ENCODE measurements around the gene CBFA2T2. TPM values are rescaled to one million over a fixed set of nuclear protein-coding genes. Genes with fewer than 3 reads are reported as not detected.
"Not testable (repeated sequence)": the region's sequence is repeated elsewhere in the genome, so short reads cannot be mapped to it uniquely, and the experiment has no call there.

Gene CBFA2T2
- total and polyA plus RNA-seq, 2 donors (not counting 1 experiment from before 2014, with no cell fraction given), result 26.9 to 30.0 TPM

DNA sequence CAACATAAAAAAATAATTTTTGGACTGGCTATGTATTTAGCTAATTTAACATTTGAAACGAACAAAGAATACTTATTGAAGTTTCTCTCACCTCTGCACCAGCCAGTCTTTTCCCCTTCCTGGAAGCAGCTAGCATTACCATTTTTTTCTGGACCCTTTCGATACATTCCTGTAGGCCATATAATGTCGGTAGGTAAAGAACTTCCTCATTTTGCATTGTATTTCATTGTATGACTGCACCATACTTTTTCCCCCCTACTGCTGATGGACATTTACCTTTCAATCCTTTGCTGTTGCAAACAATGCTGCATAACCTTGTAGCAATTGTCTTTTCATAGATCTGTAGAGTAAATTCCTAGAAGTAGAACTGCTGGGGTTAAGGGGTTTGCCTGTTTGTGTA lies 17.6 kb downstream of the CBFA2T2 start:
- no peak for DNase-seq
- no peak for ATAC-seq (ENCODE audit: low read depth)
- peaks cover 31% of the 10 kb centered on the region for H3K4me1 Mint-ChIP-seq
- no peak overlapping the region for H2AFZ ChIP-seq (ENCODE audit: insufficient read depth, low read depth, low read length, poor library complexity, severe bottlenecking)
- H3K9me3 Mint-ChIP-seq (ENCODE audit: insufficient read depth), result peaks cover 2% of the 10 kb centered on the region
- H3K9me3 ChIP-seq (ENCODE audit: control extremely low read depth in 1 of 3, control insufficient read depth in 2 of 3, insufficient read depth in 1 of 3, low read length in 2 of 3), result peaks cover 0 to 7% (median 0%) of the 10 kb centered on the region in 3 donors
- ChIA-PET CTCF (interaction anchor here (1.2 to 2.8 kb wide), 3 partner anchors 11 to 161 kb away, joined by 3 to 10 read pairs (median 3); partner anchors contain the start of gene CBFA2T2), POLR2A (interaction anchor here (0.6 kb wide), 1 partner anchor 1215 kb away, joined by 12 read pairs; no protein-coding TSS in a partner anchor)
- H4K20me1 ChIP-seq (ENCODE audit: control insufficient read depth, insufficient read depth, low read length, poor library complexity, severe bottlenecking), result peaks cover 19% of the 10 kb centered on the region
- no peak overlapping the region for H3K4me3 Mint-ChIP-seq
- H3K27me3 ChIP-seq (replicated peaks in 1 of 4; ENCODE audit: control extremely low read depth in 1 of 4, control insufficient read depth in 3 of 4, insufficient read depth in 4 of 4, low read length in 3 of 4), result no peaks in the 10 kb centered on the region
- no peak for TF ChIP-seq EZH2 (IDR thresholded peaks at IDR 0.05; ENCODE audit: borderline replicate concordance, insufficient read depth, low read depth, low read length, poor library complexity, severe bottlenecking)
- TF ChIP-seq, protein P1, sequence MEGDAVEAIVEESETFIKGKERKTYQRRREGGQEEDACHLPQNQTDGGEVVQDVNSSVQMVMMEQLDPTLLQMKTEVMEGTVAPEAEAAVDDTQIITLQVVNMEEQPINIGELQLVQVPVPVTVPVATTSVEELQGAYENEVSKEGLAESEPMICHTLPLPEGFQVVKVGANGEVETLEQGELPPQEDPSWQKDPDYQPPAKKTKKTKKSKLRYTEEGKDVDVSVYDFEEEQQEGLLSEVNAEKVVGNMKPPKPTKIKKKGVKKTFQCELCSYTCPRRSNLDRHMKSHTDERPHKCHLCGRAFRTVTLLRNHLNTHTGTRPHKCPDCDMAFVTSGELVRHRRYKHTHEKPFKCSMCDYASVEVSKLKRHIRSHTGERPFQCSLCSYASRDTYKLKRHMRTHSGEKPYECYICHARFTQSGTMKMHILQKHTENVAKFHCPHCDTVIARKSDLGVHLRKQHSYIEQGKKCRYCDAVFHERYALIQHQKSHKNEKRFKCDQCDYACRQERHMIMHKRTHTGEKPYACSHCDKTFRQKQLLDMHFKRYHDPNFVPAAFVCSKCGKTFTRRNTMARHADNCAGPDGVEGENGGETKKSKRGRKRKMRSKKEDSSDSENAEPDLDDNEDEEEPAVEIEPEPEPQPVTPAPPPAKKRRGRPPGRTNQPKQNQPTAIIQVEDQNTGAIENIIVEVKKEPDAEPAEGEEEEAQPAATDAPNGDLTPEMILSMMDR (IDR thresholded peaks at IDR 0.05), result no peak
- no peak overlapping the region for H3K27ac ChIP-seq (ENCODE audit: low read length in 2 of 2)
- no CpG with 5 or more reads among the region's 3 CpGs for WGBS (ENCODE audit: insufficient coverage)
- peak overlapping the region; percentile 14 for H3K4me2 ChIP-seq (replicated peaks; ENCODE audit: low read depth, low read length, poor library complexity, severe bottlenecking)
- H3K27ac Mint-ChIP-seq, result no peak overlapping the region
- peaks cover 2 to 5% of the 10 kb centered on the region in 2 experiments for H3K36me3 ChIP-seq (replicated peaks in 1 of 2; ENCODE audit: control extremely low read depth in 1 of 2, control insufficient read depth in 1 of 2, extremely low read depth in 1 of 2, insufficient read depth in 2 of 2, low read length in 1 of 2)
- intact Hi-C loops (cut with micrococcal nuclease), result no loop called here
- no peak overlapping the region for H3K9ac ChIP-seq (ENCODE audit: low read length)
- no peak overlapping the region for H3K4me3 ChIP-seq (ENCODE audit: control extremely low read depth in 1 of 5, extremely low read depth in 1 of 5, insufficient read depth in 1 of 5, low read depth in 2 of 5, low read length in 4 of 5)
- H3K4me1 ChIP-seq (ENCODE audit: control insufficient read depth in 2 of 2, insufficient read depth in 2 of 2, low read length in 2 of 2), result peaks cover 3 to 7% of the 10 kb centered on the region in 2 donors
- no peaks in the 10 kb centered on the region for H3K27me3 Mint-ChIP-seq
- H3K79me2 ChIP-seq (ENCODE audit: control insufficient read depth, insufficient read depth, low read length), result peaks cover 88% of the 10 kb centered on the region

DNA sequence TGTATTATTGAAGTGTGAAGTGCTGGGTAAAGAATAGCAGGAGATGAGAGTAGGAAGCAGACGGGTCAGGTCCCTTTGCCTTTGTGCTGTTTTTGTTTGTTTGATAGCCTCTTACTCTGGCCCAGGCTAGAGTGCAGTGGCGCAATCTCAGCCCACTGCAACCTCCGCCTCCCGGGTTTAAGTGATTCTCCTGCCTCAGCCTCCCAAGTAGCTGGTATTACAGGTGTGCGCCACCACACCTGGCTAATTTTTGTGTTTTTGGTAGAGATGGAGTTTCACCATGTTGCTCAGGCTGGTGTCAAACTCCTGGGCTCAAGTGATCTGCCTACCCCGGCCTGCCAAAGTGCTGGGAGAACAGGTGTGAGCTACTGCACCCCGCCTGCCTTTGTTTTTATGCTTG lies 18.1 kb downstream of the CBFA2T2 start:
- peaks cover 24% of the 10 kb centered on the region for H4K20me1 ChIP-seq (ENCODE audit: control insufficient read depth, insufficient read depth, low read length, poor library complexity, severe bottlenecking)
- intact Hi-C loops (cut with micrococcal nuclease); H3K9ac ChIP-seq (ENCODE audit: low read length); H2AFZ ChIP-seq (ENCODE audit: insufficient read depth, low read depth, low read length, poor library complexity, severe bottlenecking); H3K9me3 Mint-ChIP-seq (ENCODE audit: insufficient read depth); DNase-seq; H3K4me1 ChIP-seq (ENCODE audit: control insufficient read depth in 2 of 2, insufficient read depth in 2 of 2, low read length in 2 of 2); H3K27me3 ChIP-seq (replicated peaks in 1 of 4; ENCODE audit: control extremely low read depth in 1 of 4, control insufficient read depth in 3 of 4, insufficient read depth in 4 of 4, low read length in 3 of 4); H3K4me3 Mint-ChIP-seq; H3K27ac ChIP-seq (ENCODE audit: low read length in 2 of 2); H3K9me3 ChIP-seq (ENCODE audit: control extremely low read depth in 1 of 3, control insufficient read depth in 2 of 3, insufficient read depth in 1 of 3, low read length in 2 of 3); H3K27me3 Mint-ChIP-seq; H3K4me3 ChIP-seq (ENCODE audit: control extremely low read depth in 1 of 5, extremely low read depth in 1 of 5, insufficient read depth in 1 of 5, low read depth in 2 of 5, low read length in 4 of 5); H3K36me3 ChIP-seq (replicated peaks in 1 of 2; ENCODE audit: control extremely low read depth in 1 of 2, control insufficient read depth in 1 of 2, extremely low read depth in 1 of 2, insufficient read depth in 2 of 2, low read length in 1 of 2); ATAC-seq (ENCODE audit: low read depth); H3K27ac Mint-ChIP-seq; H3K4me2 ChIP-seq (replicated peaks; ENCODE audit: low read depth, low read length, poor library complexity, severe bottlenecking); POLR2A ChIA-PET: not testable (repeated sequence)
- CTCF ChIA-PET, result interaction anchor here (2.8 kb wide), 1 partner anchor 160 kb away, joined by 10 read pairs; no protein-coding TSS in a partner anchor
- H3K4me1 Mint-ChIP-seq, result peaks cover 31% of the 10 kb centered on the region
- peaks cover 88% of the 10 kb centered on the region for H3K79me2 ChIP-seq (ENCODE audit: control insufficient read depth, insufficient read depth, low read length)
- 100% methylated on average over 4 of the region's 7 CpGs for WGBS (ENCODE audit: insufficient coverage)

DNA sequence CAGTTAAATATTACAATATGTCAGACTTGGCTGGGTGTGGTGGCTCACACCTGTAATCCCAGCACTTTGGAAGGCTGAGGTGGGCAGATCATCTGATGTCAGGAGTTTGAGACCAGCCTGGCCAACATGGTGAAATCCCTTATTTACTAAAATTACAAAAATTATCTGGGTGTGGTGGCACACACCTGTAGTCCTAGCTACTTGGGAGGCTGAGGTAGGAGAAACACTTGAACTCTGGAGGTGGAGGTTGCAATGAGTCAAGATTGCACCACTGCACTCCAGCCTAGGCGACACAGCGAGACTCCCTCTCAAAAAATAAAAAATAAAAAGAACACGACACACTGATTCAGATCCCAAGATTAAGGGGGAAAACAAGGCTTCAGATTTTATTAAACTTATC lies 19.2 kb downstream of the CBFA2T2 start:
- H3K36me3 ChIP-seq (replicated peaks in 1 of 2; ENCODE audit: control extremely low read depth in 1 of 2, control insufficient read depth in 1 of 2, extremely low read depth in 1 of 2, insufficient read depth in 2 of 2, low read length in 1 of 2); H3K27ac Mint-ChIP-seq; intact Hi-C loops (cut with micrococcal nuclease); H3K27me3 Mint-ChIP-seq; H3K27me3 ChIP-seq (replicated peaks in 1 of 4; ENCODE audit: control extremely low read depth in 1 of 4, control insufficient read depth in 3 of 4, insufficient read depth in 4 of 4, low read length in 3 of 4); H3K27ac ChIP-seq (ENCODE audit: low read length in 2 of 2); H3K9me3 Mint-ChIP-seq (ENCODE audit: insufficient read depth); DNase-seq; H3K4me3 ChIP-seq (ENCODE audit: control extremely low read depth in 1 of 5, extremely low read depth in 1 of 5, insufficient read depth in 1 of 5, low read depth in 2 of 5, low read length in 4 of 5); H2AFZ ChIP-seq (ENCODE audit: insufficient read depth, low read depth, low read length, poor library complexity, severe bottlenecking); POLR2A ChIA-PET; H3K4me3 Mint-ChIP-seq; H3K9me3 ChIP-seq (ENCODE audit: control extremely low read depth in 1 of 3, control insufficient read depth in 2 of 3, insufficient read depth in 1 of 3, low read length in 2 of 3); ATAC-seq (ENCODE audit: low read depth); H3K9ac ChIP-seq (ENCODE audit: low read length); H3K4me1 ChIP-seq (ENCODE audit: control insufficient read depth in 2 of 2, insufficient read depth in 2 of 2, low read length in 2 of 2); H3K4me2 ChIP-seq (replicated peaks; ENCODE audit: low read depth, low read length, poor library complexity, severe bottlenecking): not testable (repeated sequence)
- CTCF ChIA-PET, result interaction anchor here (0.7 to 2.8 kb wide), 2 partner anchors 145 to 159 kb away, joined by 4 to 10 read pairs; no protein-coding TSS in a partner anchor
- H4K20me1 ChIP-seq (ENCODE audit: control insufficient read depth, insufficient read depth, low read length, poor library complexity, severe bottlenecking), result peaks cover 30% of the 10 kb centered on the region
- no CpG with 5 or more reads among the region's 3 CpGs for WGBS (ENCODE audit: insufficient coverage)
- H3K4me1 Mint-ChIP-seq, result peaks cover 30% of the 10 kb centered on the region
- H3K79me2 ChIP-seq (ENCODE audit: control insufficient read depth, insufficient read depth, low read length), result peaks cover 88% of the 10 kb centered on the region

Measured in B cell (primary cell).